Activated naive CD4-positive, alpha-beta T cell treated with anti-CD3 and anti-CD28 coated beads, Interleukin-2, amount 50 U/mL, for 72 hours (primary cell): Measurements from ENCODE around the gene PDGFA. TPM values are rescaled to one million over a fixed set of nuclear protein-coding genes. Genes with fewer than 3 reads are reported as not detected.
A peak's percentile ranks its signal among the peaks of the same experiment; 100 is the strongest.

Source experiments
- ATAC-seq, 2 donors: fragments of 150-1000 bp; cut with Tn5 transposase; 2 replicates each; pipeline ENCODE4 v1.10.0; 2021; ENCODE audit warnings: mild to moderate bottlenecking in 2 of 2, moderate library complexity in 2 of 2
- DNase-seq, 2 donors: peaks; one replicate each; pipeline ENCODE4 v3.0.0; 2021 to 2022; ENCODE audit warnings: low spot score in 2 of 2
- H3K27ac Mint-ChIP-seq, 2 donors: one replicate each; pipeline ENCODE4 v1.8.0; 2022; ENCODE audit warnings: mild to moderate bottlenecking in 2 of 2, mixed read lengths in 2 of 2
- H3K36me3 Mint-ChIP-seq, 2 donors: one replicate each; pipeline ENCODE4 v1.8.0; 2022; ENCODE audit warnings: mixed read lengths in 2 of 2
- H3K9me3 Mint-ChIP-seq, 2 donors: one replicate each; pipeline ENCODE4 v1.8.0; 2022; ENCODE audit warnings: mixed read lengths in 2 of 2
- total RNA-seq, 2 donors: library from RNA; stranded (reverse); gene quantifications; one replicate each; pipeline ENCODE4 v1.2.3, GENCODE V29; 2022

PDGFA gene
- total RNA-seq, 2 donors from 2014 or later = 8.4 to 11.7 TPM

DNA sequence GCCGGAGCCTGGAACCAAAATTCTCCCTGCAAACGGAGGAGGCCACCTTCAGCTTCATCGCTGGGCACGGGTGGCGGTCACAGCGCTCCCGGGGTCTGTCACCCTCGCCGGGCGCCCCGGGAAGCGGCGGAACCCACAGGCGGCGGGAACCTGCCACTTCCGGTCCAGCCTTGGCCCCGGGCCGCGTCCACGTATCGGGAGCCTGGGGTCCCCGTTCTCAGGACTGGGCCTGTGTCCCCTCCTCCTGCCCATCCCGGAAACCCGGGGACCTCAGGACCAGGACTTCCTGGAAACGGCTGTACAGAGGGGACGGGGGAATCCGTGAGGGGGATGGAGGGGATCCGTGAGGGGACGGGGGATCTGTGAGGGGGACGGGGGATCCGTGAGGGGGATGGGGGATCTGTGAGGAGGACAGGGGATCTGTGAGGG is 25.4 kb downstream of the PDGFA start:
- no peaks in the 10 kb centered on the region for H3K9me3 Mint-ChIP-seq
- no peak overlapping the region for H3K27ac Mint-ChIP-seq
- ATAC-seq (no peak), DNase-seq (no peak)
- no peaks in the 10 kb centered on the region for H3K36me3 Mint-ChIP-seq

DNA sequence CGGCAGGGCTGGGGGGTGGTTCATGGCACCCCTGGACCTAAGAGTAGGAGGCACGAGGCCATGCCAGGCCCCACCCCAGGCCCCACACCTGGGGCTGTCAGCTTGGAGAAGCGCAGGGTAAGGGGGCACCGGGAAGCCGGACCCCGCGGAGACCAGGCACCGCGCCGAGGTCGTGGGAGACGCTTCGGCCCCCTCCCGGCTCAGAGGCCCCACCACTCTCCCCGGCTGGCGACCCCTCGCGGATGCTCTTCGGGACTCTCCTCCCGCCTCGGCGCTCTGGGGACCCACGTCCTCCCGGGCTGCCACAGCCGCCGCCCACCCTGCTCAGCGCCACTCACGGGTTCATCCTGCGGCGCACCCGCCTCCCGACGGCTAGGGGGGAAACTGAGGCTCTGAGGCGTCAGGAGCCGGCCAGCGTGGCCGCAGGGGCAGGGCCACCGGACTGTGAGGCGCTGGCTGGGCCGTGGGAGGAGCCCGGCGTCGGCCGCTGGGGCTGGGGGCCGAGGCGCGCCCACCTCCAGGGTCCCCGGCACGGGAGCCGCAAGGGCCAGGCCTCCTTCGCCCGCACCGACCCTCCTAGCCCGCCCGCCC is 25.9 kb downstream of the PDGFA start:
- H3K36me3 Mint-ChIP-seq = no peaks in the 10 kb centered on the region

DNA sequence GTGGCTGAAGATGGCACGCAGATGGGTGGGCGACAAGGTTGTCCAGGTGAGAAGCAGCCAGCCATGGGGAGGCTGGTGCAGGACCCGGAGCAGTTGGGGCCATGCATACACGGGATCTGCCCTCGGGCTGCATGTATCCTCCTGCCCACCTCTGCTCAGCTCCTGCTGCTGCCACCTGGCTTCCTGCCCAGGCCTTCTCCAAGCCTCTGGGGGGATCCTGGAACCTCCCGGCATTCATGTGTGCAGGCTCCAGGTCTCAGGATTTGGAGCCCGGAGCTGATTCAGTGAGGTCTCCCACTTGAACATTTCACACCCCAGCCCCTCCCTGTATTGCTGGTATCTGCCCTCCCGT is 27.0 kb downstream of the PDGFA start:
- Mint-ChIP-seq H3K27ac (peak overlapping the region in 1 of 2 donors; percentile 46), H3K9me3 (no peaks in the 10 kb centered on the region), H3K36me3 (no peaks in the 10 kb centered on the region)
- DNase-seq = no peak
- no peak for ATAC-seq

More for the DNA sequence above, 25.9 kb downstream of the PDGFA start:
- no peak for ATAC-seq
- DNase-seq = no peak
- no peaks in the 10 kb centered on the region for H3K9me3 Mint-ChIP-seq
- H3K27ac Mint-ChIP-seq = peak overlapping the region in 1 of 2 donors; percentile 46

DNA sequence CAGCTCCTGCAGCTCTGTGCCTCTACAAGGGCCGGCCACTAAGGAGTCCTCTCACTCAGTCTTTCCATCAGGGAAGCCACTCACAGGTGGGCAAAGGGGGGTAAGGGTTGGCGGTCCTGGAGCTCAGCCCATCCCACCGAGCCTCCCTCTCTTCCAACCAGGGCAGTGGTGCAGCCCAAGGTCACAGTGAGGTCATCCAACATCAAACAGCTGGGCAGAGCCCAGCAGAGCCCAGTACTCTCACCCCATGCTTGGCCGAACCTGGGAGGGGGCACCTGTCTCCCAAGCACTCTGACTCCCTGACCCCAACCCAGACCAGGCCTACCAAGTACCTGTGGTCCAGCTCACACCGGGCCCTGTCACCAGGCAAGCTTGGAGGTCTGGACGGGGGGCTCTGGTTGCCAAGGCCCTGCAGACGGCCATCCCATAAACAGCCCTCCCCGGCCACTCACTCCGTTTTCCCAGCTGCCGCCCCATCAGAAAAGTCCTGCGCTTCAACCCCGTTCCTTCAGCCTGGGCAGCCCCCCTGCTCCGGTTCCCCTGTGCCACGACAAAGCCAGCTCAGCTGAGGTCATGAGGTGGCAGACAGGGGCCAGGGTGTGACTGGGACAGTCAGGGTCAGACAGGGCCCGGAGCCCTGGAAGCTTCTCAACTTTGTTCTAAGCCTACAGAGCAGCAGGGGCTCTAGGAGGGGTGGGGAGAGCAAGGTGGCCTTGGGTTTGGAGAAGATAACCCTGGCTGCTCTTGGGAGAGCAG is 27.5 kb downstream of the PDGFA start:
- no peaks in the 10 kb centered on the region for H3K36me3 Mint-ChIP-seq
- no peak overlapping the region for H3K27ac Mint-ChIP-seq
- peak in 1 of 2 donors; percentile 13 for ATAC-seq

DNA sequence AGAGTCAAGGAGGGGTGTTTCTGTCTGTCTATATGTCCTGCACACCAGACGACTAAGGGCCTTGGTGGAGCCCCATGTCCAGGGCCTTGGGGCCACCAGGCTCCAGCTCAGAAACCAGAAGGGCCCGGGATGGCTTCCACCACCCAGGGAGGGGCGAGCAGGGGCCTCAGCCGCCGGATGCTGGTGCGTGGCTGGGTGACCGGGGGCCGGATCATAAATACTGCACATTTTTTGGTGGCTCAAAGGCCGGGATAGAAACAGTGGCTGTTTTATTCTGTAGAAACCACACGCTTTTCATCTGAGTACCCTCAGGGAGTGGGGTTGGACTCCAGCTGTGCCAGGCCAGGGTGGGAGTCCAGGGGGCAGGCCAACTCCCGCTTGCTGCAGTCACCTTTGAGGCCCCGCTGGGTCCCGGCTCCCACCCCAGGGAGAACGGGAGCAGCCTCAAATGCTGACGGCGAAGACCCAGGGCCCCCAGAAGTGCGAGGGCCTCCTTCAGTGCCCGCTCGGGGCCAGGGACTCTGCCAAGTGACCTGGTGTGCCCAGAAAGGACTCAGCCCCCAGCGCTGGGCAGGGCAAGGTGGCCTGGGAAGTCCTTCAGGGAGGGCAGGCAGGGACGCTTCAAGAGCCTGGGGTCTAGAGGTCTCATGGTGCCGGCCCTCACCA is 28.2 kb downstream of the PDGFA start:
- Mint-ChIP-seq H3K36me3 (no peaks in the 10 kb centered on the region), H3K27ac (no peak overlapping the region), H3K9me3 (no peaks in the 10 kb centered on the region)
- DNase-seq = no peak
- no peak for ATAC-seq

More for the DNA sequence above, 27.5 kb downstream of the PDGFA start:
- no peak for DNase-seq
- no peaks in the 10 kb centered on the region for H3K9me3 Mint-ChIP-seq

DNA sequence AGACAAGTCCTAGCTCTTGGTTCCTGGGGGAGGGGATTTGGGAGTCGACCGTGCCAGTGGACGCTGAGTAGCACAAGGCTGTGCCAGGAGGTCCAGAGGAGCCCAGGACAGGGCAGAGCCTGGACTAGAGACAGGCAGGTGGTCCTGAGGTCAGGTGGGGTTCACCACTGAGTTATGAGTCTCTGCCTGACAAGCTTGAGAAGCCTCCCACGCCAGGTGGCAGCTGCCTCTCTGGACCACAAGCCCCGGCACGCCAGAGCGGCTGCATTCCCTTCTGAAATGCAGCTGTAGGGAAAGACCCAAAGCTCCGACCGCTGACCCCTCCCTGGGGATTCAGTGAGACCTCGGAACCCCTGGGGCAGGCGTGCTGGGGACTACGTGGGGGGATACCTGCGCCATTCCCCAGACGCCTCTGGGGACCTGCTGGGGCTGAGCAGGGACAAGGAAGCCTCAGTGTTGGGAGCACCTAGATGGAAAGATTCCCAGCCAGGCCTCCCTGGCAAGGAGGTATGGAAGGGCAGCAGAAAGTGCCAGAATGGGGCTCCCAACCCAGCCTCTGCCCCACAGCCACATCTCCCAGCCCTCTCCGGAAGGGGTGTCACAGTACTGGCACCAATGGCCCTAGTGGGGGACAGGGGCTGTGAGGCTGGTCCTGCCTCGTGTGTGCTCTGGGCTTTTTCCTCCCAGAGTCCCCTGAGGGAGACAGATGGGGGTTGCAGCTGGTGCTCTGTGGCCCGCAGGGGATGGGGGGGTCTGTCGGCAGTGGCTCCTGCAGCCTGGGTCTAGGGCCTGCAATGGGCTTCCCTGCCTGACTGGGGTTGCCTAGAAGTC is 29.0 kb downstream of the PDGFA start:
- no peak for DNase-seq
- no peaks in the 10 kb centered on the region for H3K9me3 Mint-ChIP-seq
- H3K27ac Mint-ChIP-seq = no peak overlapping the region
- no peak for ATAC-seq
- H3K36me3 Mint-ChIP-seq = no peaks in the 10 kb centered on the region

DNA sequence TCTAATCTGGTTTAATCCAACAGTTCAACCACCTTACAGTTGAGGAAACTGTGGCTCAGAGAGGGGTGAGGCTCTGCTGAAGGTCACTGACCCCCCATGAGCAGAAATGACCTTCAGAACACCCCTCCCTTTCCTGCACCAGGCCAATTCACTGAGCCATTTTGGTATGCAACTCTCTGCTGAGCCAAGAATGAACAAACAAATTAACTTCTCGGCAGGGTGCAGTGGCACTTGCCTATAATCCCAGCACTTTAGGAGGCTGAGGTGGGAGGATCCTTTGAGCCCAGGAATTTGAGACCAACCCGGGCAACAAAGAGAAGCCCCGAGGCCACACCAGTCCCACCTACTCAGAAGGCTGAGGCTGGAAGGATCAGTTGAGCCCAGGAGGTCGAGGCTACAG is 29.8 kb downstream of the PDGFA start:
- H3K36me3 Mint-ChIP-seq = no peaks in the 10 kb centered on the region

DNA sequence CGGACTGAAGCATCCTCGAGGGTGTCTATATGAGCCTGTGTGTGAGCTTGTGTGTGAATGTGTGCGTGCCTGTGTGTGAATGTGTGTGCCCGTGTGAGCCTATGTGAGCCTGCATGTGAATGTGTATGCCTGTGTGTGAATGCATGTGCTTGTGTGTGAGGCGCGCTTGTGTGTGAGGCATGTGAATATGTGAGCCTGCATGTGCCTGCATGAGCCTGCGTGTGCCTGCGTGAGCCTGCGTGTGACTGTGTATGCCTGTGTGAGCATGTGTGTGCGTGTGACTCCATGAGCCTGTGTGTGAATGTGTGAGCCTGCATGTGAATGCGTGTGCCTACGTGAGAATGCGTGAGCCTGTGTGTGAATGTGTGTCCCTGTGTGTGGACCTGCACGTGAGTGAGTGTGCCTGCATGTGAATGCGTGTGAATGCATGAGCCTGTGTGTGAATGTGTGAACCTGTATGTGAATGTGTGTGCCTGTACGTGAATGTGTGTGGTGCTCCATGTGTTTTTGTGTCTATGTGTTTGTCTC is 33.4 kb downstream of the PDGFA start:
- no peak for ATAC-seq
- no peaks in the 10 kb centered on the region for H3K36me3 Mint-ChIP-seq
- peaks cover 10 to 12% of the 10 kb centered on the region in 2 donors for H3K9me3 Mint-ChIP-seq
- no peak overlapping the region for H3K27ac Mint-ChIP-seq
- no peak for DNase-seq

More for the DNA sequence above, 29.8 kb downstream of the PDGFA start:
- no peak overlapping the region for H3K27ac Mint-ChIP-seq
- DNase-seq (no peak), ATAC-seq (no peak)
- H3K9me3 Mint-ChIP-seq = no peaks in the 10 kb centered on the region

DNA sequence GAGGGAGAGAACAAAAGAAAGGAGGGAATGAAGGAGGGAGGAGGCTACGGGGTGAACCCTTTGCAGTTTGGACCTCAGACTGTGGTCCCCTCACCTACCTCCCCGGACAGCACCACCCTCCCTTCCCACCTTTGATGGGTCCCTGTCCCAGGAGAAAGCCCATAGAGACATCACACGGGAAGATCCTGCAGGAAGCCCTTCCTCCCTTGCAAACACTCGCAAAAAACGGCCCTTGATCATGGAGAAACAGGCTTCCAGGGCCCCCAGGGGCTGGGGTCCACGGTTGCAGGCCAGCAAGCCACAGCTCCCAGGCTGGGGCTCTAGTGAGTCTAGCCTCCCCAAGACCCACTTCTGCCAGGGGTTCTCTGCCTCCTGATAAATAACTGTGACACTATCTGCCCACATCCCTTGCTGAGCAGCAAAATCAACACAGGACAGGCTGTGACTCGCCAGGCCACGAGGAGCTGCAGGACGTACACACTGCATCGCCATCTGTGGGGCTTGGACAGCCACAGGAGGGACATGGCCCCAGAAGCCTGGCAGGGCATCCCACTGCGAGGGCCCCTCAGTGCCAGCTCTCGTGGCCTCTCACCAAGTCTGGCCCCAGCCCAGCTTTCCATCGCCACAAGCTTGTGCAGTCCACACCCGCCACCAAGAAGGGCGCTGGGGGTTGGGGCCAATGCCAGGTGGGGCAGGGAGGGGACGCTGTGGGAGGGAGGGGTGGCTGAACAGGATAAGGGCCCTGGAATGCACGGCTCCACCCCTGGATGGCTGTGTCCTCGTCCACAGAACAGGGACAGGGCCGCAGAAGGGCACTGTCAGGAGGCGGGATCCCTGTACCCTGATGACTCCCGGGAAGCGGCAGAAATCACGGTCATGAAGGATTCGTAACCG is 34.2 kb downstream of the PDGFA start:
- H3K27ac Mint-ChIP-seq = no peak overlapping the region
- H3K9me3 Mint-ChIP-seq = peaks cover 10 to 12% of the 10 kb centered on the region in 2 donors
- ATAC-seq = no peak

DNA sequence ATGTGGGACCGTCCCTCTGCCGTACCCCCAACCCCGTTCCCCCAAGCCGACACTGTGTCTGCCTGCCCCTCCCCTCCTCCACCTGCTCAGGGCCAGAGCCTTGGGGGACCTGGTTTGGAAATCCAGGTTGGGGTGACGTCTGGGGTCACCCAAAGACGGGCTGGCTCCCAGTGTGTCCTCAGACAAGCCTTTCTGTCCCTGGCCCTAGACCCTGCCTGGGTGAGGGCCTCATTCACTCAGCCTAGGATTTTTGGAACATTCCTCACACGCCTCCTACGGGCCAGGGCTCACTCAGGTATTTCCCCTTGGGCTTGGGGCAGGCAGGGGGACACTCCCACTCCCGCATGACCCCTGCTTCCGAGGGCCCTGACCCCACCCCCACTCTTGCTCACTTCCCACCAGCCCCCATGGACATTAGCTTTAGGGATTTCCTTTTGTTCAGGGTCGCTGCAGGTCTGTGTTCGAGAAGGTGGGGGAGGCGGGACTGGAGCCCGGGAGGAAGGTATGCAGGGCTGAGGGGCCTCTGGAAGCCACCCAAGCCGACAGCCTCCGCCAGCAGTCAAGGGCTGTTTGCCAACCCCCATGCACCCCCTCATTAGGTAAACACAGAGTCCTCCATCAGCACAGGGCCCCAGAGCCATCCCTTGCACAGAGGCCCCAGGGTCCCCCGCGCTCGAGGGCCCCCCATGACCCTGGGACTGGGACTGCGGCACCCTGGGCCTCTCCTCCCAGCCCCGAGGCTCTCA is 35.1 kb downstream of the PDGFA start:
- ATAC-seq = no peak
- no peak overlapping the region for H3K27ac Mint-ChIP-seq
- DNase-seq = no peak
- no peaks in the 10 kb centered on the region for H3K36me3 Mint-ChIP-seq
- H3K9me3 Mint-ChIP-seq = peaks cover 10 to 12% of the 10 kb centered on the region in 2 donors

More for the DNA sequence above, 34.2 kb downstream of the PDGFA start:
- DNase-seq = no peak
- H3K36me3 Mint-ChIP-seq = no peaks in the 10 kb centered on the region

DNA sequence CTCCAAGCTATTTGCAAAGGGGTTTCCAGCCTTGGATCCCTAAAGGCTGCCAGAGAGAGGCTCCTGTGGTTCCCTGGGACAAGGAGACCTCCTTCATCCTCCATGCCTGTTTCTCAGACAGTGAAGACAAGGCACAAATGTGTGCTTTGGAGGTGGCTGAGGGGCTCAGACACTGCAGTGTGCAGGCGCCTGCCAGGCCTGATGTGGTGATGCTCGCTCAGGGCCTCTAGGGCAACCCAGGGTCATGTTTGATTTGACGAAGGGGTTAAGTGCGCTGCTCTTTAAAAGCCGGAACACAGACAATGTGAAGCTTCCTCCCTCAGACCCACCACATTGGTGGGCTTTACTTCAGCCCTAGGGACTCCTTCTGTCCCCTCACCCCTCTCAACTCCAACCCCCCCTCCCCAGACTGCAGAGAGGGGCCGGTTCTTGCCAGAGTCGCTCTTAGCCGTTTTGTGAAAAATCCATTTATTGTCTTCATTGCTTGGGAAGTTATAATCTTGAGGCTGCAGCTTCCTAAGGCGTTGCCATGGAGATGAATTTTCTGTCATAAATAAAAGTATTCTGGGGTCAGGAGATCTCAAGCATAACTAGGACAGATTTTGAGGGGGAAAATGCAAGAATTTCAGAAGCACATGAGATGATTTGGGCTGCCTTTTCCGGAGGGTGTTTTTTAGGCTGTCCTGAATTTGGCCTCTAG is 35.8 kb downstream of the PDGFA start:
- ATAC-seq = no peak
- no peak overlapping the region for H3K27ac Mint-ChIP-seq
- no peak for DNase-seq
- peaks cover 10 to 12% of the 10 kb centered on the region in 2 donors for H3K9me3 Mint-ChIP-seq
- H3K36me3 Mint-ChIP-seq = no peaks in the 10 kb centered on the region

DNA sequence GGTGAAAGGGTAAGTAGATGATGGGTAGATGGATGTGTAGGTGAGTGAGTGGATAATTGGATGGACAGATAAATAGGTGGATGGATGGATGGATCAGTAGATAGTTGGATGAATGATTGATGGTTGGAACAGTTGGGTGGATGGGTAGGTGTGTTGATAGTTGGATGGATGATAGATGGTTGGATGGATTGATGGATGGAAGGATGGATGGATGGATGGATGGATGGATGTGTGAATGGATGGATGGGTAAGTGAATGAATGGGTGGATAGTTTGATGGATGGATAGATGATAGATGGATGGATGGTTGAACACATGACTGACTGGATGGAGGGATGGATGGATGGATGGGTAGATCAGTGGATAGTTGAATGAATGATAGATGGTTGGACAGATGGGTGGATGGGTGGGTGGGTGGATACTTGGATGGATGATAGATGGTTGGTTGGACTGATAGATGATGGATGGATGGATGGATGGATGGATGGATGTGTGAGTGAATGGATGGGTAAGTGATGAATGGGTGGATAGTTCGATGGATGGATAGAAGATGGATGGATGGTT is 37.0 kb downstream of the PDGFA start:
- peak overlapping the region in 1 of 2 donors; percentile 3 for H3K27ac Mint-ChIP-seq
- no peaks in the 10 kb centered on the region for H3K36me3 Mint-ChIP-seq
- peaks cover 10 to 12% of the 10 kb centered on the region in 2 donors for H3K9me3 Mint-ChIP-seq
- no peak for ATAC-seq
- DNase-seq = no peak

DNA sequence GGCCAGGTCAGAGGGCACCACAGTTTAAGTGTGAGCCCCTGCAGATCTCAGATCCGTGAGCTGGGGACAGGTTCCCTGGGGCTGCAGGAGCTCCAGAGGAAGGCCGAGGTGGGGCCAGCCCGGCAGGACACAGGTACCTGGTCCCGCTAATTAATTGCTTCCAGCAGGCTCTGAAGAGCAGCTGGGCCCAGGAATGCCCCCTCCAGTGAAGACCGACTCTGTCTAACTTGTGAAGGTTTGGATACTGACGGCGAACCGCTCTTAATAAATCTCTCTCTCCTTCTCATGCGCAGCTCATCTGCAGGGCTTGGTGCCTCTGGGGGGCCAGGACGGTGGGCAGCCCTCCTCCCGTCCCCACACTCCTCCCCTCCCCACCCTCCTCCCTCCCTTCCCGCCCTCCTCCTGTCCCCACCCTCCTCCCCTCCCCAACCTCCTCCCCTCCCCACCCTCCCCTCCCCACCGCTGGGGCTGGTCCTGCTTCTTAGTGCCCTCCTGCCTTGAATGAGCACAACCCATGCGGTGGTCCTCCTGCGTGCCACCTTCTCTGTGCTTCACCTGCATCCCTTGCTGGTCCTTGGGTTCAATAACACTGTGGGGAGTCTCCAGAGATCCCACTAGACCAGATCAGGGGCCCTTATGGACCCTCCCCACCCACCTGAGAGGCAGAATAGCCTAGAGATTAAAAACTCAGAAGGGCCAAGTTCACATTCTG is 38.3 kb downstream of the PDGFA start:
- Mint-ChIP-seq H3K27ac (no peak overlapping the region), H3K9me3 (peaks cover 10 to 12% of the 10 kb centered on the region in 2 donors), H3K36me3 (no peaks in the 10 kb centered on the region)
- DNase-seq = no peak
- no peak for ATAC-seq
